H1 (cell line): ENCODE measurements around the gene SHOX. TPM values are rescaled to one million over a fixed set of nuclear protein-coding genes. Genes with fewer than 3 reads are reported as not detected.

Experiments
- CHD7 ChIP-seq: fragments of 300-600 bp; sonication (generic); IDR thresholded peaks from 2 replicates; pipeline ENCODE4 v1.7.1; 2012; ENCODE audit warnings: low read length, moderate library complexity, mild to moderate bottlenecking, inconsistent platforms; ENCODE audit not compliant: insufficient replicate concordance
- CREB1 ChIP-seq: IDR thresholded peaks from 2 replicates; pipeline ENCODE4 v1.6.1; 2012; ENCODE audit warnings: inconsistent platforms
- GABPA ChIP-seq: IDR thresholded peaks from 2 replicates; pipeline ENCODE4 v1.6.1; 2011; ENCODE audit warnings: mild to moderate bottlenecking, low read length, moderate library complexity, borderline replicate concordance; ENCODE audit not compliant: insufficient read depth
- JUN ChIP-seq: IDR thresholded peaks from 2 replicates; pipeline ENCODE4 v1.6.1; 2011; ENCODE audit warnings: low read depth, mild to moderate bottlenecking, improper control_type of control experiment, low read length
- KDM1A ChIP-seq: fragments of 200-600, 300-600 bp; sonication (generic); IDR thresholded peaks from 2 replicates; pipeline ENCODE4 v1.7.1; 2016; ENCODE audit warnings: mild to moderate bottlenecking, low read length, borderline replicate concordance
- MAFK ChIP-seq: IDR thresholded peaks from 2 replicates; pipeline ENCODE4 v1.6.1; 2012; ENCODE audit warnings: low read depth, mild to moderate bottlenecking, improper control_type of control experiment, low read length
- RBBP5 ChIP-seq: IDR thresholded peaks from 2 replicates; pipeline ENCODE4 v1.7.1; 2012; ENCODE audit warnings: low read depth, mild to moderate bottlenecking, inconsistent platforms, low read length, moderate library complexity, borderline replicate concordance
- RFX5 ChIP-seq: IDR thresholded peaks from 2 replicates; pipeline ENCODE4 v1.6.1; 2011; ENCODE audit warnings: low read depth, low read length, improper control_type of control experiment, borderline replicate concordance
- SP2 ChIP-seq: IDR thresholded peaks from 2 replicates; pipeline ENCODE4 v1.6.1; 2012; ENCODE audit warnings: mild to moderate bottlenecking, low read length, inconsistent platforms
- TEAD4 ChIP-seq: IDR thresholded peaks from 2 replicates; pipeline ENCODE4 v1.6.1; 2012; ENCODE audit warnings: low read depth, low read length, inconsistent platforms, mixed read lengths
- polyA plus RNA-seq, 7 experiments: library from polyadenylated mRNA; depleted of rRNA in 3 of 7; stranded (reverse) in 5 of 7; unstranded in 2 of 7; fragments of >200 nt in 5 of 7; fragments of 200-250 nt in 2 of 7; gene quantifications; 1 replicate in 5 of 7; 2 replicates in 1 of 7; 4 replicates in 1 of 7; pipeline versions ENCODE4 v1.2.1 to v1.2.3, GENCODE V29; 2011 to 2013; ENCODE audit warnings: missing spikeins in 2 of 7, mixed read lengths in 2 of 7
- total RNA-seq: library from RNA; stranded (reverse); fragmentation: NEBNext Ultra II Directional; extraction: Animal tissue kit (Norgen Biotek cat#: 25700); gene quantifications from 2 replicates; pipeline ENCODE4 v1.2.1, GENCODE V29; 2021

SHOX gene
- total and polyA plus RNA-seq, 2 of the 8 experiments (the other 6 are each of a cell fraction or from before 2014, with no cell fraction given) = 0.05 to 0.15 TPM

- TF ChIP-seq CHD7 = no peak
- no peak for TF ChIP-seq JUN
- TF ChIP-seq CREB1 = no peak
- TF ChIP-seq KDM1A = no peak
- TF ChIP-seq GABPA = no peak
- TF ChIP-seq MAFK = no peak
- TF ChIP-seq TEAD4 = no peak
- no peak for TF ChIP-seq RBBP5
- TF ChIP-seq SP2 = no peak
- TF ChIP-seq RFX5 = no peak
Measured at GRCh38 chrX:584572-584971, 46.0 kb upstream of the SHOX start (continued).
